ENCODE data around the gene MICAL3.

- TF ChIP-seq CTCF (IDR thresholded peaks at IDR 0.05 in 2 of 3, conservative IDR thresholded peaks at IDR 0.05 in 1 of 3; ENCODE audit: insufficient read depth in 2 of 3, low read depth in 1 of 3, low read length in 3 of 3) (no peak), EZH2 (IDR thresholded peaks at IDR 0.05; ENCODE audit: borderline replicate concordance, low read depth, low read length) (no peak), SIX5 (IDR thresholded peaks at IDR 0.05; ENCODE audit: borderline replicate concordance in 1 of 2, insufficient read depth in 1 of 2, low read depth in 1 of 2, low read length in 2 of 2) (no peak), HDAC2 (IDR thresholded peaks at IDR 0.05) (no peak), YY1 (IDR thresholded peaks at IDR 0.05; ENCODE audit: borderline replicate concordance in 1 of 3, control insufficient read depth in 1 of 3, extremely low read depth in 1 of 3, insufficient read depth in 3 of 3, insufficient read length in 1 of 3, insufficient replicate concordance in 2 of 3, low read depth in 1 of 3, low read length in 2 of 3) (no peak), PURB (CRISPR knock-in tag; IDR thresholded peaks at IDR 0.05; ENCODE audit: low read depth) (no peak), POLR2AphosphoS5 (IDR thresholded peaks at IDR 0.05; ENCODE audit: control insufficient read depth, insufficient read depth, low read depth, low read length) (no peak), KAT8 (IDR thresholded peaks at IDR 0.05; ENCODE audit: low read depth) (no peak), BHLHE40 (IDR thresholded peaks at IDR 0.05; ENCODE audit: low read length) (no peak), JUN (IDR thresholded peaks at IDR 0.05; ENCODE audit: borderline replicate concordance, low read depth, low read length) (no peak), JUN (CRISPR knock-in tag; IDR thresholded peaks at IDR 0.05; ENCODE audit: borderline replicate concordance) (no peak), POLR2A (conservative IDR thresholded peaks at IDR 0.05) (no peak), RNF219 (CRISPR knock-in tag; IDR thresholded peaks at IDR 0.05) (no peak)
- TF ChIP-seq, protein P1, sequence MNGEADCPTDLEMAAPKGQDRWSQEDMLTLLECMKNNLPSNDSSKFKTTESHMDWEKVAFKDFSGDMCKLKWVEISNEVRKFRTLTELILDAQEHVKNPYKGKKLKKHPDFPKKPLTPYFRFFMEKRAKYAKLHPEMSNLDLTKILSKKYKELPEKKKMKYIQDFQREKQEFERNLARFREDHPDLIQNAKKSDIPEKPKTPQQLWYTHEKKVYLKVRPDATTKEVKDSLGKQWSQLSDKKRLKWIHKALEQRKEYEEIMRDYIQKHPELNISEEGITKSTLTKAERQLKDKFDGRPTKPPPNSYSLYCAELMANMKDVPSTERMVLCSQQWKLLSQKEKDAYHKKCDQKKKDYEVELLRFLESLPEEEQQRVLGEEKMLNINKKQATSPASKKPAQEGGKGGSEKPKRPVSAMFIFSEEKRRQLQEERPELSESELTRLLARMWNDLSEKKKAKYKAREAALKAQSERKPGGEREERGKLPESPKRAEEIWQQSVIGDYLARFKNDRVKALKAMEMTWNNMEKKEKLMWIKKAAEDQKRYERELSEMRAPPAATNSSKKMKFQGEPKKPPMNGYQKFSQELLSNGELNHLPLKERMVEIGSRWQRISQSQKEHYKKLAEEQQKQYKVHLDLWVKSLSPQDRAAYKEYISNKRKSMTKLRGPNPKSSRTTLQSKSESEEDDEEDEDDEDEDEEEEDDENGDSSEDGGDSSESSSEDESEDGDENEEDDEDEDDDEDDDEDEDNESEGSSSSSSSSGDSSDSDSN (IDR thresholded peaks at IDR 0.05; ENCODE audit: borderline replicate concordance in 1 of 2, low read depth in 2 of 2, low read length in 2 of 2) = no peak
- TF ChIP-seq, protein P2, sequence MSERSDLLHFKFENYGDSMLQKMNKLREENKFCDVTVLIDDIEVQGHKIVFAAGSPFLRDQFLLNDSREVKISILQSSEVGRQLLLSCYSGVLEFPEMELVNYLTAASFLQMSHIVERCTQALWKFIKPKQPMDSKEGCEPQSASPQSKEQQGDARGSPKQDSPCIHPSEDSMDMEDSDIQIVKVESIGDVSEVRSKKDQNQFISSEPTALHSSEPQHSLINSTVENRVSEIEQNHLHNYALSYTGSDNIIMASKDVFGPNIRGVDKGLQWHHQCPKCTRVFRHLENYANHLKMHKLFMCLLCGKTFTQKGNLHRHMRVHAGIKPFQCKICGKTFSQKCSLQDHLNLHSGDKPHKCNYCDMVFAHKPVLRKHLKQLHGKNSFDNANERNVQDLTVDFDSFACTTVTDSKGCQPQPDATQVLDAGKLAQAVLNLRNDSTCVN (CRISPR knock-in tag; IDR thresholded peaks at IDR 0.05) = no peak
Observed at GRCh38 chr22:17969701-17970113, 54.7 kb downstream of the MICAL3 start.

All from K562 (cell line).